Dendritic cell treated with granulocyte-macrophage colony-stimulating factor and Interleukin-4, amounts not matched to agents 40 ng/mL and 50 ng/mL, for 4 days (primary cell): ENCODE measurements around the gene KRT24.
"Not testable (repeated sequence)": the region's sequence is repeated elsewhere in the genome, so short reads cannot be mapped to it uniquely, and the experiment has no call there.

Source experiments
- H3K27ac Mint-ChIP-seq: one replicate; pipeline ENCODE4 v1.8.0; 2022; ENCODE audit warnings: mild to moderate bottlenecking, mixed read lengths
- H3K27me3 Mint-ChIP-seq: one replicate; pipeline ENCODE4 v1.8.0; 2022; ENCODE audit warnings: mild to moderate bottlenecking, mixed read lengths
- H3K36me3 Mint-ChIP-seq: one replicate; pipeline ENCODE4 v1.8.0; 2022; ENCODE audit warnings: low read depth, mixed read lengths
- H3K4me1 Mint-ChIP-seq: one replicate; pipeline ENCODE4 v1.8.0; 2022; ENCODE audit warnings: low read depth, mixed read lengths
- H3K4me3 Mint-ChIP-seq: one replicate; pipeline ENCODE4 v1.8.0; 2022; ENCODE audit warnings: mild to moderate bottlenecking, moderate library complexity, mixed read lengths
- H3K9me3 Mint-ChIP-seq: one replicate; pipeline ENCODE4 v1.8.0; 2022; ENCODE audit warnings: mixed read lengths
- intact Hi-C: fragments of 100-400 bp; cut with micrococcal nuclease; formaldehyde crosslinking; loops from one replicate; pipeline ENCODE4 v1.15.0; 2022

Gene KRT24

DNA sequence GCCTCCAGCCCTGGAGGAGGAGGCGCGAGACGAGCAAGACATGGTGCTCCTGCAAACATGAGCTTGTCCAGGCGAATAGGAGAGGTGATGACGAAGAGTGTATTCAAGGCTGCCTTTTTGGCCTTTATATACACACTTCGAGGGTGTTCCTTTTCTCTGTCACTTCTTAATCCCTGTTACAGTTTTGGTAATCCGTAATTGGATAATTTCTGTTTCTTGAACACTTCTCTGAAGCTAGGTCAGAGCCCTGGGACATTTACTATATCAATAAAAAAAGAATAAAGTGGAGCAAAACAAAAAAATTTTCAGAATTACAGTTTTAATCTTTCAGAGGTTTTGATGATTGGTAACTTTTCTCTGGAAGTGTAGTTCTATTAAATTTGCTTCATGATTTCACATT lies at the start of gene KRT24:
TSS of gene KRT24 (minus strand) at position 101 of the 400 bp plus-strand sequence. CDS start at position 42, 59 bp downstream.
- no peak within 1 kb of the TSS for H3K4me3 Mint-ChIP-seq
- H3K27ac Mint-ChIP-seq: no peak within 1 kb of the TSS
- intact Hi-C loops: no loop called here
- H3K27me3 Mint-ChIP-seq: peaks cover 34% of the 10 kb centered on the region
- no peaks in the 10 kb centered on the region for H3K36me3 Mint-ChIP-seq
- peaks cover 12% of the 10 kb centered on the region for H3K9me3 Mint-ChIP-seq
- H3K4me1 Mint-ChIP-seq: peaks cover 12% of the 10 kb centered on the region

DNA sequence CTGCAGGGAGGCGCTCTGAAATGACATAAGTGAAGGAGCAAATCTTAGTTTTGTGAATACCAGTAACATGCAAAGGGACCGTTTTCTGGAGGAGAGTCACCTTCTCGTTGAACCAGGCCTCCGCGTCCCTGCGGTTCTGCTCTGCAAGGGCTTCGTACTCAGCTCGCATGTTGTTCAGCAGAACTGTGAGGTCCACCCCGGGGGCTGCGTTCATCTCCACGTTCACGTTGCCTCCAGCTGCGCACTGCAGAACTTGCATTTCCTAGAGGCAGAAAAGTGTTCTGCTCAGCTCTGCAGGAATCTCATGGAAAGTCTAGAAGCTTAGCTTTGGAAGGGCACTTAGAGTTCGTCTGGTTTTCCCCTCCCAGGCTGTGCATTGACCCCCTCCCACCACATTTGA lies 47.5 kb upstream of the KRT24 start:
- intact Hi-C loops: no loop called here
- no peaks in the 10 kb centered on the region for H3K4me1 Mint-ChIP-seq
- H3K27me3 Mint-ChIP-seq: peaks cover 24% of the 10 kb centered on the region
- no peaks in the 10 kb centered on the region for H3K9me3 Mint-ChIP-seq
- H3K36me3 Mint-ChIP-seq: no peaks in the 10 kb centered on the region
- no peak overlapping the region for H3K4me3 Mint-ChIP-seq
- H3K27ac Mint-ChIP-seq: no peak overlapping the region

DNA sequence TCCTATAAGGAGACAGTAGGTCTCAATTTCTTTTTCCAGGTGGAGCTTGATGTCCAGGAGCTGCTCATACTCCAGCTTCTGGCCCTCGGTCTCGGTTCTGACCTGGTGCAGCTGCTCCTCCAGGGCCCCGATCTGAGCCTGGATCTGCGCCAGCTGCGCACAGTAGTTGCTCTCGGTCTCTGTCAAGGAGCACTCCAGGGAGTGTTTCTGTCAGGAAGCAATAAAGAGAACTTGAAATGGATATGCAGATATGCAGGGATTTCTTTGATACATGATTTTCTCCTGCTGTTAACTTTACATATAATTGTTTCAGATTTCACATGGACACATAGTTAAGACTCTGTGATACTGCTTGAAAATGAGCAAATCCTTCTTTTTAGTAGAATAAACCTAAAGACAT lies 46.8 kb upstream of the KRT24 start:
- intact Hi-C loops: no loop called here
- Mint-ChIP-seq H3K9me3 (no peaks in the 10 kb centered on the region), H3K27me3 (peaks cover 26% of the 10 kb centered on the region), H3K36me3 (no peaks in the 10 kb centered on the region), H3K4me1 (no peaks in the 10 kb centered on the region), H3K27ac (no peak overlapping the region), H3K4me3 (no peak overlapping the region)

DNA sequence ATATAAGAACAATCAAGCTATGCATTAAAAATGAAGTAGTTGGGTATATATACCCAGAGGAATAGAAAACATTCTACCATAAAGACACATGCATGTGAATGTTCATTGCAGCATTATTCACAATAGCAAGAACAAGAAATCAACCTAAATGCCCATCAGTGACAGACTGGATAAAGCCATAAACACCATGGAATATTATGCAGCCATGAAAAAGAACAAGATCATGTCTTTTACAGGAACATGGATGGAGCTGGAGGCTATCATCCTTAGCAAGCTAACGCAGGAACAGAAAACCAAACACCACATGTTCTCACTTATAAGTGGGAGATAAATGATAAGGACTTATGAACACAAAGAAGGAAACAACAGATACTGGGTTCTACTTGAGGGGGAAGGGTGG lies 45.1 kb upstream of the KRT24 start:
- peaks cover 30% of the 10 kb centered on the region for H3K27me3 Mint-ChIP-seq
- H3K27ac Mint-ChIP-seq, intact Hi-C loops, H3K4me3 Mint-ChIP-seq, H3K9me3 Mint-ChIP-seq, H3K36me3 Mint-ChIP-seq, H3K4me1 Mint-ChIP-seq: not testable (repeated sequence)

DNA sequence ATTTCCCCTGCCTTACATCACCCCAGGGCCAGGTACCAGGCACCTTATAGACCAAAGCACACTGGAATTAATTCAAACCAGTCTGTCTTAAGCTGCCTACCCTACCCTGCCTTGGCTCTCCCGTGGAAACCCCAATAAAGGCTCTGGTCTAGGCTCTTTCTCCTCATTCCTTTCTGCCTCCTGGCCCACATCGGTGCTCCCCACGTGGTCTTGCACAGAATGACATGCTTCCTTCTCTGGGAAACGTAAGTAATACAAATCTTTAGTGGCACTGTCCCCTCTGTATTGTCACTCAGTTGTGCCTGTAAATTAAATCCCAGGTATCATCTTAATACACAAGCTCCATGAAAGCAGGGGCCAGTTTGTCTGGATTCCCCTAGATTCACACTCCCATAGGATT lies 35.0 kb upstream of the KRT24 start:
- Mint-ChIP-seq H3K27me3 (peaks cover 19% of the 10 kb centered on the region), H3K27ac (no peak overlapping the region), H3K36me3 (no peaks in the 10 kb centered on the region), H3K4me3 (no peak overlapping the region), H3K4me1 (no peaks in the 10 kb centered on the region), H3K9me3 (peaks cover 9% of the 10 kb centered on the region)
- intact Hi-C loops: no loop called here

DNA sequence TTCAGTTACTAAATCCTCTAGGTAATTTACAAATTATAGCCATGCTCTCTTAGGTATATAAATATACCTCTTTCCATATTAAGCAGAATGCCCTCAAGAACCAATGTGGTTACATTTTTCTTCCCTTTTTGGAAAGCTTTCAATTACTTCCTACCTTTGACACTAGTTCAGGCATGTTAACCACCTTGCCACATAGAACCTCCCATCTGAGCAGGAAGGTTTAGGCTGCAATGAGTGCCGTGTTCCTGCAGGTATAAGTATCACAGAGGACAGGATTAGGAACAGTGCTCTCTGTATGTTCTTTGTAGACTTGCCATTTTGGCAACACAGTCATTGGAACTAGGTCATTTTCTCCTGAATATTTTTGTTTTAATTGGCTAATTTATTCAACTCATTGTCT lies 31.5 kb upstream of the KRT24 start:
- Mint-ChIP-seq H3K36me3 (no peaks in the 10 kb centered on the region), H3K4me3 (no peak overlapping the region), H3K4me1 (no peaks in the 10 kb centered on the region), H3K27me3 (peaks cover 26% of the 10 kb centered on the region), H3K27ac (no peak overlapping the region), H3K9me3 (no peaks in the 10 kb centered on the region)
- intact Hi-C loops: no loop called here

DNA sequence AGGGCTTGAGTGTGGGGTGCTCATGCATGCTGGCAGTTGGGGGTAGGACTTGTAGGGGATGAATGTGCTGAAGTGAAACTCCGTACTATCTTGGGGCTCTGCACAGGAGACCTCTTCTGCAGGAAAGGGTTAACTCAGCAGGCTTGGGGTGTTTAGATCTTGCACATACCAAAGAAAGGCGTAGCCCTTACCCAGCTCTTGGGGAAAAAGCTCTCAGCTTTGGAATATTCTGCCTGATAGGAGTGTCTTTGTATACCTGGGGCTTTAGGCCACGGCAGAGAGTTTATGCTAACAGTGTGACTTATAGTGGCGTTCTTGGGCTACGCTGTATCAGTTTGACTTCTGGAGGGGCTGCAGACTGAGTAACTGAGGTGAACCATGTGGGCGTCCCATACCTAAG lies 30.5 kb upstream of the KRT24 start:
- no peak overlapping the region for H3K4me3 Mint-ChIP-seq
- H3K27ac Mint-ChIP-seq: no peak overlapping the region
- no peaks in the 10 kb centered on the region for H3K9me3 Mint-ChIP-seq
- intact Hi-C loops: no loop called here
- H3K4me1 Mint-ChIP-seq: no peaks in the 10 kb centered on the region
- H3K27me3 Mint-ChIP-seq: peaks cover 25% of the 10 kb centered on the region
- H3K36me3 Mint-ChIP-seq: no peaks in the 10 kb centered on the region

DNA sequence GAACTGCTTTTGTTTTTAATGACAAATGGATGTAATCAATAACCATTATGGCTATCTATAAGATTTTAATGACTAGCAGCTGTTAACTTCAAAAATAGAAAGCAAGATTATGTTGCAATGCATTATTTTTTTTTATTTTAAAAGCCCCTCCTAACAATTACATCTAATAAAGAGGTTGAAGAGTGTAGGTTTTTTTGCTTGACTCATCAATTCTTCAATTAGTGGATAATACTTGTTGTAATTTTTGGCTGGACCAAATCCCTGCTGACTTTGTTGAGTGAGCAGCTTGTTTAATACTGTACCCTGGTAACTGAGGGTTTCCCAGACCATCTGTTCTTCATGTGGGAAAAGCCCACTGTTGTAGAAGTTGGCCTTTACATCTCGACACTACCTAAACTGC lies 27.4 kb upstream of the KRT24 start:
- Mint-ChIP-seq H3K4me3 (no peak overlapping the region), H3K27me3 (peaks cover 19% of the 10 kb centered on the region), H3K9me3 (no peaks in the 10 kb centered on the region), H3K36me3 (no peaks in the 10 kb centered on the region), H3K4me1 (no peaks in the 10 kb centered on the region), H3K27ac (no peak overlapping the region)
- intact Hi-C loops: no loop called here

DNA sequence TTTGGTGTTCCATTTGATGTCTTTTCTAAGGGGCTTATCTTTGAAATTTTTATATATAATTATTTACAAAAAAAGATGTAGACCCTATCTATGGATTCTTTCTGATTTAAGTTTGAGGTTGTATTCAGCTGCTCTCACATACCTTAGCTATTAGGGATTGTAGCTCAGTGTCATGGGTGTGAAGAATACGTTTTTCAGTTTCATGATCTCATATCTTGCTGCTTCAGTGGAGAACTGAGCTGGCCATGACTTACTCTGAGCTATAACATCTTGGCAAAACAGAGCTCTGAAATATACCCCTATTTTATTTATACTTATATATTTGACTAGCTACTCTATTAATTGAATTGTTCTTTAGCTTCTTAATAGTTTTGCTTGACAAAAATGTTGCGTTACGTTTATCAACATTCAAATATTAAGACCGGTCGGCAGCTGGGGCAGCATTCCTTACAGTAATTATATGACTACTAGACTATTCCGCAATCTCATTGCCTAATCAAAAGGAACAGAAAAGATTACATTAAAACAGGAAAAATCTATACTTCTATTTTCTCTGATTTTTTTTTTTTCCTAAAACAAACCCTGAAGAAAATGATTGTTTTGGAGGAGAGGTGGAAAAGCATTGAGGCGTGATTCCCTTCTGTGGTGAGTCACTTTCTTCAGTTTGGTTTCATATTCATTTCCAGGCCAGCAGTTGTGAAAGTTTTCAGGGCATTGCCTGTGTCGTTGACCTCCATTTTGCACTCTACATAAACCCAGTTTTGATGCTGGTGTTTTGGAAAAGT lies 24.1 kb upstream of the KRT24 start:
- Mint-ChIP-seq H3K9me3 (no peaks in the 10 kb centered on the region), H3K4me1 (no peaks in the 10 kb centered on the region), H3K36me3 (no peaks in the 10 kb centered on the region), H3K4me3 (no peak overlapping the region), H3K27me3 (peaks cover 27% of the 10 kb centered on the region), H3K27ac (no peak overlapping the region)
- intact Hi-C loops: no loop called here

DNA sequence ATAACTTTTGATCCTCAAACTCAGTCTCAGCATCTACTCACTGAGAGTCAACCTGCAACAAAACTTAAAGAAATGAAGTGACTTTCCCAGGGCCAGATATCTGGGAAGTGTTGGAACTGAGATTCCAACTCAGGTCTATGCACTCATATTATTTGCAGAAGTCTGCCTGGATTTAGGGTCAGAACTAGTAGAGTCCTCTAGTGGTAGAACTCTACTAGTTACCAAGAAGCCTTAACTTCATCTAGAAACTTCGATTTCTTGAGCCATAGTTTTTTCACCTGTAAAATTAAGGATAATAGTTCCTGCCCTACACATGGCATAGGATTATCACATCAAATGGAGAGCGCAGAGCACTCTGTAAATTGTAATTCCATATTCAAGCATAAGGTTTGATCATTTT lies 23.4 kb upstream of the KRT24 start:
- intact Hi-C loops: no loop called here
- Mint-ChIP-seq H3K4me1 (no peaks in the 10 kb centered on the region), H3K4me3 (no peak overlapping the region), H3K36me3 (no peaks in the 10 kb centered on the region), H3K9me3 (no peaks in the 10 kb centered on the region), H3K27me3 (peaks cover 32% of the 10 kb centered on the region), H3K27ac (no peak overlapping the region)

DNA sequence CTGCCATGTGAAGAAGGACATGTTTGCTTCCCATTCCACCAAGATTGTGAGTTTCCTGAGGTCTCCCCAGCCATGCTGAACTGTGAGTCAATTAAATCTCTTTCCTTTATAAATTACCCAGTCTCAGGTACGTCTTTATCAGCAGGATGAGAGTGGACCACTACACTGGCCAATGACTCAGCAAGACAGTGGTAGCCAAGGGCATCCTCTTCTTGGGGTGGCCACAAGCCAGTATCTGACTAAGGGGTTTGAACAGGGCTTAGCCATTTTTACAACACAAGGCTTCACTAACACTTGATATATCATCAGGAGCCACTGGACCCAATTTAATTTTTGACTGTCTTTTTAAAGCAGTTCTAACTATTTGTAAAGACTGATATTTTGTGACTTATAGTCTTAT lies 21.1 kb upstream of the KRT24 start:
- no peak overlapping the region for H3K27ac Mint-ChIP-seq
- intact Hi-C loops: no loop called here
- no peak overlapping the region for H3K4me3 Mint-ChIP-seq
- no peaks in the 10 kb centered on the region for H3K36me3 Mint-ChIP-seq
- no peaks in the 10 kb centered on the region for H3K4me1 Mint-ChIP-seq
- H3K9me3 Mint-ChIP-seq: no peaks in the 10 kb centered on the region
- H3K27me3 Mint-ChIP-seq: peaks cover 32% of the 10 kb centered on the region

DNA sequence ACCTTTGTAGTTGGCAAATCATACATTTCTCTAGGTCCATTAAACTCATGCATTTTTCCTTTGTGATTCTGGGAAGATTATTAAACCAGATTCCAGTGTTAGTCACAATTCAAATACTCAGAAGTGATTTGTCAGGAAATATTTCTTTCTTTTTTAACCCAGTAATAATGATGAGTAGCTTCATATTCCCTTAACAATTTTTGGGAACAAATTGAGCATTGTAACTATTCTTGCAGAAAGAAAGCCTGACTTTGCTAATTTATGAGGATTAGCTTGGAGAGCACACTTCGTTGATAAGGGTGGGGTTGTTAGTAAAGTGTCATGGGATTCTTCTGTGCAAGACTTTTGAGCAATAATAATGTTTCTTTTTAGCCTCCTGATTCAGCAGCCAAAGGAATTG lies 18.7 kb upstream of the KRT24 start:
- intact Hi-C loops: no loop called here
- Mint-ChIP-seq H3K27ac (no peak overlapping the region), H3K4me1 (no peaks in the 10 kb centered on the region), H3K4me3 (no peak overlapping the region), H3K9me3 (no peaks in the 10 kb centered on the region), H3K36me3 (no peaks in the 10 kb centered on the region), H3K27me3 (peaks cover 32% of the 10 kb centered on the region)

DNA sequence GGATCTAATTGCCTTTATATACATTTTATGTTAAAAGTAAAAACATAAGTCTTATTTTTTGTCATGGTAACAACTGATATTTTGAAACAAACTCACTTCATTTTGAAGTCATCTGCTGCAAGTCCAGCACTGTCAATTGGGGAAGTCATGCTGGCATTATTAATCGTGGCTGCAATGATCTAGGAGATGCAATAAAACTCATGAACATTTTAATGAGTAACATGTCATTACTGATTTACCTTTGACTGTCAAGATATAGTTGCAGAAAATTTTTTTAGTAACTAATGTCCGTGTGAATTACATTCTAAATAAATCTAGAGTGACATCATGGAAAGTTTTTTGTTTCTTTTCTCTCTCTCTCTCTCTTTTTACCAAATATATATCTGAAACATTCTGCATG lies 17.3 kb upstream of the KRT24 start:
- Mint-ChIP-seq H3K36me3 (no peaks in the 10 kb centered on the region), H3K4me1 (no peaks in the 10 kb centered on the region), H3K9me3 (no peaks in the 10 kb centered on the region), H3K27ac (no peak overlapping the region), H3K27me3 (peaks cover 36% of the 10 kb centered on the region), H3K4me3 (no peak overlapping the region)
- intact Hi-C loops: no loop called here

DNA sequence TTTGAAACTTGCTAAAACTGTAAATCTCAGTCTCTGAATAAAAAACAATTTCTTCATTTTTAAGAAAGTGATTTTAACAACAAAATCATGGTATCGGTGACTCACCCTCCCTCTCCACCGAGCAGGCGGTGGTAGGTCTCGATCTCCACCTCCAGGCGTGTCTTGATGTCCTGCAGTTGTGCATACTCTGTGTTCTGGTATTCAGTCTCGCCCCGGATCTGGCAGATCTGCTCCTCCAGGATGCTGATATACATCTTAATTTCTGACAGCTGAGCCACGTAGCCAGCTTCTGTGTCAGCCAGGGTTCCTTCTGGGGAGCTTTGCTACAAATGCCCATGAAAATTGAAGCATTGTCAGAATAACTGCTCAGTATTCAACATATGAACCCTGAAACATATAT lies 15.4 kb upstream of the KRT24 start:
- Mint-ChIP-seq H3K9me3 (no peaks in the 10 kb centered on the region), H3K27ac (no peak overlapping the region), H3K4me1 (no peaks in the 10 kb centered on the region), H3K27me3 (peaks cover 43% of the 10 kb centered on the region), H3K36me3 (no peaks in the 10 kb centered on the region), H3K4me3 (no peak overlapping the region)
- intact Hi-C loops: no loop called here

DNA sequence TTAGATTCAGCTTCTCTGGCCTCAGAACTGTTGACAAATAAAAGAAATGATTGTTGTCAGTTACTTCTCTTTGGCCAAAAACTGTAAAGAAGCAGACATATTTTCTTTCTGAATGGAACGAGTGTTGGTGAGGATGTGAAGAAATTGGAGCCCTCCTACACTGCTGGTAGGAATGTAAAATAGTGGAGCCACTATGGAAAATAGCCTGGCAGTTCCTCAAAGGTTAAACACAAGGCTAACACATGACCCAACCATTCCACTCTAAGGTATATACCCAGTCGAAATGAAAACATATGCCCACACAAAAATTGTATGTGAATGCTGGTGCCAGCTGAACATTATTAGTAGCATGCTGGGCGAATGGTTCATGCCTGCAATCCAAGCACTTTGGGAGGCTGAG lies 14.2 kb upstream of the KRT24 start:
- no peaks in the 10 kb centered on the region for H3K4me1 Mint-ChIP-seq
- H3K9me3 Mint-ChIP-seq: no peaks in the 10 kb centered on the region
- intact Hi-C loops: no loop called here
- no peaks in the 10 kb centered on the region for H3K36me3 Mint-ChIP-seq
- no peak overlapping the region for H3K4me3 Mint-ChIP-seq
- peaks cover 36% of the 10 kb centered on the region for H3K27me3 Mint-ChIP-seq
- H3K27ac Mint-ChIP-seq: no peak overlapping the region
